ENCODE results near the gene KCNK6. TPM values are rescaled to one million over a fixed set of nuclear protein-coding genes. Genes with fewer than 3 reads are reported as not detected.

The KCNK6 gene
- total and polyA plus RNA-seq, 2 of the 8 experiments (the other 6 are each of a cell fraction or from before 2014, with no cell fraction given): 10.6 to 13.3 TPM

DNA sequence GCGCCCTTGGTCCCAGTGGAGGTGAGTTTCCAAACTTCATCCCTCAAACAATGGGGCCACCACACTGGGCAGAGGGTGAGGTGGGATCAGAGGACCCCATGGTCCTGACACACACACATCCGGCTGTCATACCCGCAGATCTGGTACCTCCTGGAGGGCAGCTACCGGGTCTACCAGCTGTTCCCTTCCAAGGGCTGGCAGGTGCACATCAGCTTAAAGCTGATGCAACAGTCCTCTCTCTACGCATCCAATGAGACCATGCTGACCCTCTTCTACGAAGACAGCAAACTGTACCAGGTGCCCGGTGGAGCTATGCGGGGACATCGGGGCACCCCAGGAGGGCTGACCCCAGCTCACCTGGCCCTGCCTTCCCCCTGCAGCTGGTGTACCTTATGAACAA is 40.7 kb downstream of the KCNK6 start:
- Histone ChIP-seq H2BK20ac (ENCODE audit: low read length) (no peak overlapping the region), H3K14ac (ENCODE audit: insufficient read length) (no peak overlapping the region), H3K27me3 (replicated peaks in 1 of 4; ENCODE audit: control insufficient read depth in 3 of 4, extremely low read depth in 1 of 4, insufficient read depth in 3 of 4, low read length in 3 of 4) (peaks cover 4 to 25% (median 19%) of the 10 kb centered on the region in 4 experiments), H3K36me3 (ENCODE audit: control insufficient read depth in 2 of 4, insufficient read depth in 4 of 4, low read length in 3 of 4) (no peaks in the 10 kb centered on the region), H3K27ac (ENCODE audit: low read depth, low read length) (no peak overlapping the region), H3K79me1 (ENCODE audit: low read depth, low read length) (no peaks in the 10 kb centered on the region), H3K9ac (replicated peaks in 1 of 4; ENCODE audit: extremely low read depth in 1 of 4, low read depth in 3 of 4, low read length in 3 of 4) (no peak overlapping the region), H4K91ac (replicated peaks; ENCODE audit: insufficient read length, low read length) (no peak overlapping the region), H2AFZ (ENCODE audit: low read length) (no peak overlapping the region), H4K8ac (ENCODE audit: extremely low read depth, insufficient read depth, low read length) (peak overlapping the region; percentile 14; the same call in 1 of the 2 replicates), H3K4me2 (ENCODE audit: insufficient read depth in 1 of 2, low read depth in 2 of 2, low read length in 2 of 2) (peak overlapping the region in 1 of 2 experiments; percentile 71; a peak in 1 of 4 replicates), H3K23me2 (ENCODE audit: low read depth, low read length) (peaks cover 8% of the 10 kb centered on the region; the same call in 1 of the 2 replicates), H4K5ac (ENCODE audit: insufficient read length, low read depth, low read length) (no peak overlapping the region), H3K4me1 (replicated peaks in 1 of 4; ENCODE audit: control insufficient read depth in 3 of 4, insufficient read depth in 4 of 4, low read length in 3 of 4) (peaks cover 0 to 5% (median 2%) of the 10 kb centered on the region in 4 experiments; a peak in 3 of 7 replicates), H2BK12ac (ENCODE audit: low read depth, low read length) (peak overlapping the region; percentile 27; the same call in 1 of the 2 replicates), H3K56ac (replicated peaks; ENCODE audit: insufficient read length, low read depth, low read length) (no peak overlapping the region), H3K4me3 (ENCODE audit: extremely low read depth in 1 of 4, insufficient read depth in 2 of 4, low read depth in 3 of 4, low read length in 4 of 4) (no peak overlapping the region), H4K20me1 (replicated peaks in 1 of 2; ENCODE audit: control insufficient read depth in 1 of 2, insufficient read depth in 2 of 2, low read length in 2 of 2) (peaks cover 0 to 2% of the 10 kb centered on the region in 2 experiments), H3K9me3 (ENCODE audit: insufficient read depth in 2 of 2, low read depth in 1 of 2, low read length in 1 of 2) (peaks cover 3 to 9% of the 10 kb centered on the region in 2 experiments; a peak in 2 of 4 replicates), H2AK5ac (ENCODE audit: low read depth, low read length) (no peak overlapping the region), H3K23ac (ENCODE audit: insufficient read length) (no peak overlapping the region), H3K4ac (replicated peaks; ENCODE audit: insufficient read length, low read depth, low read length) (no peak overlapping the region), H2BK5ac (ENCODE audit: low read depth, low read length) (no peak overlapping the region), H3K79me2 (ENCODE audit: control insufficient read depth in 1 of 2, insufficient read depth in 2 of 2, low read length in 2 of 2) (no peaks in the 10 kb centered on the region), H2BK15ac (ENCODE audit: low read length) (0 out of 2 replicates have a peak overlapping the region, but pooled peaks have one; percentile 46), H2BK120ac (replicated peaks; ENCODE audit: low read depth, low read length) (no peak overlapping the region), H3K18ac (ENCODE audit: extremely low read depth, low read length) (no peak overlapping the region; the same call in 1 of the 2 replicates)
- 95% methylated on average over 9 of the region's 9 CpGs; no CpG with 5 or more reads in 1 of the 2 experiments for WGBS, 2 experiments (ENCODE audit: extremely low coverage in 1 of 2, insufficient coverage in 1 of 2, insufficient read length in 1 of 2, insufficient replicate concordance in 2 of 2, low coverage in 1 of 2, low lambda C conversion rate in 2 of 2, missing lambda C conversion rate in 1 of 2)
- ChIA-PET CTCF (ENCODE audit: partially characterized antibody) (interaction anchor here (0.7 to 2.8 kb wide), 6 partner anchors 9 to 116 kb away, joined by 3 to 14 read pairs (median 3); partner anchors contain the start of genes GGN and PSMD8), POLR2A (ENCODE audit: partially characterized antibody) (interaction anchor here (0.9 to 2.8 kb wide), 4 partner anchors 8 to 14 kb away, joined by 3 to 9 read pairs (median 4); partner anchors contain the start of gene PSMD8)
- DNase-seq (ENCODE audit: low read depth in 1 of 2, low spot score in 2 of 2): no peak
- FAIRE-seq: no peak
- no peak for TF ChIP-seq NANOG (IDR thresholded peaks at IDR 0.05; ENCODE audit: insufficient read depth, low read depth, low read length, poor library complexity, severe bottlenecking)
- no peak for TF ChIP-seq CREB1 (IDR thresholded peaks at IDR 0.05)
- TF ChIP-seq CTCF (IDR thresholded peaks at IDR 0.05; ENCODE audit: control extremely low read depth in 1 of 3, insufficient read depth in 1 of 3, low read depth in 1 of 3, low read length in 3 of 3): no peak
- TF ChIP-seq HDAC6 (IDR thresholded peaks at IDR 0.05; ENCODE audit: low read depth, low read length): no peak
- no peak for TF ChIP-seq GTF2F1 (IDR thresholded peaks at IDR 0.05; ENCODE audit: borderline replicate concordance, low read depth, low read length)
- TF ChIP-seq RNF2 (IDR thresholded peaks at IDR 0.05; ENCODE audit: borderline replicate concordance, low read depth, low read length, missing control alignments, poor library complexity, severe bottlenecking): no peak
- no peak for TF ChIP-seq RFX5 (IDR thresholded peaks at IDR 0.05; ENCODE audit: borderline replicate concordance, low read depth, low read length)
- no peak for TF ChIP-seq MAFK (IDR thresholded peaks at IDR 0.05; ENCODE audit: low read depth, low read length)
- no peak for TF ChIP-seq SIRT6 (IDR thresholded peaks at IDR 0.05; ENCODE audit: low read length)
- TF ChIP-seq EP300 (IDR thresholded peaks at IDR 0.05; ENCODE audit: borderline replicate concordance in 1 of 2, low read depth in 2 of 2, low read length in 2 of 2): no peak

Data from H1 (cell line).